SU-DHL-6 (cell line): ENCODE results near the gene RAP1GAP.

Experiments used
- H2AFZ ChIP-seq: fragments of 200-600 bp; sonication (generic); 2 replicates; pipeline ENCODE4 v1.6.1; 2014; ENCODE audit warnings: low read depth, mild to moderate bottlenecking, moderate library complexity, mixed read lengths, antibody characterized with exemption, low read length; ENCODE audit not compliant: severe bottlenecking
- H3F3A ChIP-seq: fragments of 200-600 bp; shearing (Covaris generic); 2 replicates; pipeline ENCODE4 v1.6.0; 2016; ENCODE audit warnings: antibody characterized with exemption, mild to moderate bottlenecking; ENCODE audit not compliant: insufficient read depth
- H3K27ac ChIP-seq: fragments of 200-600 bp; sonication (generic); 2 replicates; pipeline ENCODE4 v1.5.1; 2016; ENCODE audit warnings: low read depth, mild to moderate bottlenecking, low read length, moderate library complexity, mixed read lengths
- H3K27me3 ChIP-seq: fragments of 200-600 bp; sonication (generic), shearing (Covaris generic); 2 replicates; pipeline ENCODE4 v1.6.0; 2014; ENCODE audit warnings: mild to moderate bottlenecking, low read length
- H3K36me3 ChIP-seq: fragments of 200-600 bp; sonication (generic); 2 replicates; pipeline ENCODE4 v1.6.1; 2014; ENCODE audit warnings: mild to moderate bottlenecking, low read length, mixed read lengths
- H3K4me2 ChIP-seq: fragments of 300-600, 200-600 bp; shearing (Covaris generic), sonication (generic); 2 replicates; pipeline ENCODE4 v1.6.0; 2014; ENCODE audit warnings: low read length, low read depth, mild to moderate bottlenecking; ENCODE audit not compliant: poor library complexity, severe bottlenecking
- H3K4me3 ChIP-seq: fragments of 200-600 bp; sonication (generic); 2 replicates; pipeline ENCODE4 v1.5.1; 2014; ENCODE audit warnings: antibody characterized with exemption, low read length, mild to moderate bottlenecking, mixed read lengths; ENCODE audit not compliant: insufficient read depth, poor library complexity, severe bottlenecking
- H3K79me2 ChIP-seq: fragments of 200-600 bp; sonication (generic); 2 replicates; pipeline ENCODE4 v1.6.1; 2014; ENCODE audit warnings: mild to moderate bottlenecking, low read length, moderate library complexity; ENCODE audit not compliant: insufficient read depth
- H3K9ac ChIP-seq: fragments of 200-600 bp; sonication (generic); 2 replicates; pipeline ENCODE4 v1.7.0; 2014; ENCODE audit warnings: mild to moderate bottlenecking, low read length
- H3K9me2 ChIP-seq: fragments of 200-600 bp; sonication (generic); replicated peaks from 2 replicates; pipeline ENCODE4 v1.6.1; 2014; ENCODE audit warnings: low read length; ENCODE audit not compliant: insufficient read depth
- H3K9me3 ChIP-seq: fragments of 200-600 bp; sonication (generic); 2 replicates; pipeline ENCODE4 v1.6.1; 2014; ENCODE audit warnings: low read length, mixed read lengths; ENCODE audit not compliant: insufficient read depth
- H4K20me1 ChIP-seq: fragments of 200-600 bp; sonication (generic); 2 replicates; pipeline ENCODE4 v1.6.1; 2014; ENCODE audit warnings: low read depth, mild to moderate bottlenecking, antibody characterized with exemption, low read length, moderate library complexity, mixed read lengths
- CTCF ChIP-seq: fragments of 200-600 bp; sonication (generic); IDR thresholded peaks from one replicate; pipeline ENCODE4 v1.5.1; 2017; ENCODE audit warnings: antibody characterized with exemption, mild to moderate bottlenecking, low read length, moderate library complexity; ENCODE audit not compliant: insufficient read depth, poor library complexity, severe bottlenecking
- EZH2phosphoT487 ChIP-seq: fragments of 200-600 bp; sonication (generic), shearing (Covaris generic); conservative IDR thresholded peaks from 2 replicates; pipeline ENCODE4 v1.6.1; 2018; ENCODE audit warnings: mild to moderate bottlenecking, antibody characterized with exemption, low read length, moderate library complexity, mixed read lengths

Gene RAP1GAP

DNA sequence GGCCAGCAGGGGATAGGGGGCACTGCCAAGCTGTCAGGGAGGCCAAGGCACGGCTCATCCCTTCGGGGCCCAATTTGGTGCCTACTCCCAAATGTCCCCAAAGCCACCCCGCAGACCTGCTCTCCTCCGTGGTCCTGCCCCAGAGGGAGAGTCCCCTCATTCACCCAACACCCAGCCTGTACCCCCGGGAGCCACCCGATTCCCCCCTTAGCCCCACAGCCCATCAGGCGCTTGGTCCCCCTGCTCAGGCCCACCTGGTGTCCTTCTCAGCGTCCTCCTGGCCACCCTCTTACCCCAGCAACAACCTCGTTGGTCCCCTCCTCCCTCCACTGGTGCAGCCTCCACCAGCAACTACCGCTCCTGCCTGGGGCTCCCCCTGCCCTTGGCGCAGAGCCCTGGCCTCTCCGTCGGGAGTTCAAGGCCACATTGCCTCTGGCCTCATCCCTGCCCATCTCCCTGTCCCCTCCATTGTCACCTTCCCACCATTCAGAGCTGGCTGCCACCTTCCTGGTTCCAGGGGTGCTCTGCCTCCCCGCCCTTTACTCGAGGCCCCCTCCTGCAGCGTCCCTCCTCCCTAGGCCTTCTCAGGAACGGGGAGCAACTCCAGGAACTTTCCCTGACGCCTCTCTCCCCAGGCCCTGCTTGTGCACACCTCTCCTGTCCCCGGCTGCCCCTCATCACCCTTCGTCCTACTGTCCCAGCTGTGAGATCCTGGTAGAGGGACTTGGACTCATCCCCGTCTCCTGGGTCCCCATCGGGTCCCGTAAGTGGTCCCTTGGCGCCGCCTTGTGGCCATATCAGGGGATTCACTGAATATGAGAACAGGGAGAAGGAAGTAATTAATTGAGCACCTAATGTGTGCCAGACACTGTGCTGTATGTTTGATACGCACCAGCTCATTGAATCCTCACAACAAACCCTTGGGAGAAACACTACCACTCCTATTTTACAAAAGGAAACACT is 73.9 kb downstream of the RAP1GAP start:
- no peaks in the 10 kb centered on the region for H3K79me2 ChIP-seq
- H3K9me2 ChIP-seq: no peaks in the 10 kb centered on the region
- H3K36me3 ChIP-seq: no peaks in the 10 kb centered on the region
- no peaks in the 10 kb centered on the region for H3K9me3 ChIP-seq
- no peak overlapping the region for H3K27ac ChIP-seq
- H3F3A ChIP-seq: no peaks in the 10 kb centered on the region
- no peaks in the 10 kb centered on the region for H4K20me1 ChIP-seq
- no peak overlapping the region for H3K4me2 ChIP-seq
- no peak overlapping the region for H3K9ac ChIP-seq
- no peaks in the 10 kb centered on the region for H3K27me3 ChIP-seq
- no peak overlapping the region for H3K4me3 ChIP-seq
- no peak overlapping the region for H2AFZ ChIP-seq
- TF ChIP-seq EZH2phosphoT487 (no peak), CTCF (peak; percentile 56)

DNA sequence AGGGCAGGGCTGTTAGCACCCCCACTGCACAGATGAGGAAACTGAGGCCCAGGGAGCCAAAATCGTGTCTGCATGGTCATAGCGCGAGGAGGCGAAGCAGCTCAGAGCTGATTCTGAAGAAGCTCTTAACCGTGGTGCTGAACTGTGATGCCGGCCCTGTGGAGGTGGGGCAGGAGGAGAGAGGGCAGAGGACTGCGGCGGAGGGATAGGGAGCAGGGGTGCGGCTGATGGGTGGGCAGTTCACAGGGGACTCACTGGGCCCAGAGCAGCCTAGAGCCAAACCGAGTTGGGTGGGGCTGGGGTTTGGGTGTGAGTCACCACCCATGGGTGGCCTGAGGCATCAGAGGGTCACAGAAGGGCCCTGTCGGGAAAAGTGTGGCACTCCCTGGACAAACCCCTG is 74.7 kb downstream of the RAP1GAP start:
- Histone ChIP-seq H3K4me3 (no peak overlapping the region), H3K9me2 (no peaks in the 10 kb centered on the region), H3K4me2 (no peak overlapping the region), H3K27me3 (no peaks in the 10 kb centered on the region), H3F3A (no peaks in the 10 kb centered on the region), H3K9me3 (no peaks in the 10 kb centered on the region), H3K36me3 (no peaks in the 10 kb centered on the region), H2AFZ (no peak overlapping the region), H3K79me2 (no peaks in the 10 kb centered on the region), H3K27ac (no peak overlapping the region), H4K20me1 (no peaks in the 10 kb centered on the region), H3K9ac (no peak overlapping the region)
- TF ChIP-seq EZH2phosphoT487: no peak
- TF ChIP-seq CTCF: no peak

DNA sequence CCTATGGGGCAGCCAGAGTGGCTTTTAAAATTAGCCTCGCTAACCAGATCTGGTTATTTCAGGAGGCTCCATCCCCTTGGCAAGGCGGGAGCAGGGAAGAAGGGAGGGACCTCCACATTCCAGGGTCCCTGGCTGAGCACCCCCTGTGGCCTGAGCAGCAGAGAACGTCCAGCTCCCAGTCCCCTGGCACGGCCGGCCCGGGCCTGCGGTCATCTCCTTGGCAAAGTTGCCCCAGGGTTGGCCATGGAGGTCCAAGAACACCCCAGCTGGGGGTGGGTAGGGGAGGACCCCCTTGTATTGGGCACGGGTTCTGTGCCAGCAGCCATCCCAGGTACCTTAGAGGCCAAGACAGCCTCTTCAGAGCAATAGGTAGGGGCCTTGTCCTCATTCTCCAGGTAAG is 75.9 kb downstream of the RAP1GAP start:
- H3K9ac ChIP-seq: no peak overlapping the region
- H4K20me1 ChIP-seq: no peaks in the 10 kb centered on the region
- H3K36me3 ChIP-seq: no peaks in the 10 kb centered on the region
- H3F3A ChIP-seq: no peaks in the 10 kb centered on the region
- H3K4me2 ChIP-seq: no peak overlapping the region
- no peaks in the 10 kb centered on the region for H3K79me2 ChIP-seq
- no peak overlapping the region for H2AFZ ChIP-seq
- no peak for TF ChIP-seq EZH2phosphoT487
- TF ChIP-seq CTCF: no peak
- no peaks in the 10 kb centered on the region for H3K9me3 ChIP-seq
- no peak overlapping the region for H3K27ac ChIP-seq
- no peak overlapping the region for H3K4me3 ChIP-seq
- no peaks in the 10 kb centered on the region for H3K9me2 ChIP-seq
- no peaks in the 10 kb centered on the region for H3K27me3 ChIP-seq
